ENCODE data around the gene PRR19. TPM values are rescaled to one million over a fixed set of nuclear protein-coding genes. Genes with fewer than 3 reads are reported as not detected.

Gene PRR19
- total RNA-seq, 1 donor from 2014 or later = 1.3 TPM

- TF ChIP-seq CTCF (IDR thresholded peaks at IDR 0.05; ENCODE audit: insufficient read depth, low read depth, low read length) (no peak), EZH2 (IDR thresholded peaks at IDR 0.05; ENCODE audit: insufficient read depth, low read length) (no peak)
- Mint-ChIP-seq H3K4me1 (ENCODE audit: low read depth, unreplicated experiment) (peaks cover 3% of the 10 kb centered on the region), H3K36me3 (ENCODE audit: low read depth, unreplicated experiment) (peaks cover 5% of the 10 kb centered on the region), H3K4me3 (ENCODE audit: unreplicated experiment) (peak overlapping the region; percentile 89), H3K27ac (ENCODE audit: unreplicated experiment) (no peak overlapping the region), H3K27me3 (ENCODE audit: low read depth, unreplicated experiment) (no peaks in the 10 kb centered on the region), H3K9me3 (ENCODE audit: unreplicated experiment) (no peaks in the 10 kb centered on the region)
- no peak for DNase-seq (ENCODE audit: low read depth)
- H3K27ac ChIP-seq (ENCODE audit: low read depth, low read length) = peak overlapping the region; percentile 4
- no peak for FAIRE-seq
- peaks cover 16% of the 10 kb centered on the region for H3K4me1 ChIP-seq (ENCODE audit: insufficient read depth, low read length)
- H3K27me3 ChIP-seq (ENCODE audit: insufficient read depth, low read length) = no peaks in the 10 kb centered on the region
- H3K79me2 ChIP-seq (ENCODE audit: insufficient read depth, low read length) = peaks cover 7% of the 10 kb centered on the region
- H4K20me1 ChIP-seq (ENCODE audit: insufficient read depth, low read length) = no peaks in the 10 kb centered on the region
- no peaks in the 10 kb centered on the region for H3K36me3 ChIP-seq (ENCODE audit: insufficient read depth, low read length)
- peak overlapping the region; percentile 82 for H3K4me3 ChIP-seq (ENCODE audit: insufficient read depth, low read depth, low read length)
- H2AFZ ChIP-seq (ENCODE audit: low read depth, low read length) = peak overlapping the region; percentile 92
- no peaks in the 10 kb centered on the region for H3K9me3 ChIP-seq (ENCODE audit: insufficient read depth, low read depth, low read length)
- peak overlapping the region; percentile 95 for H3K4me2 ChIP-seq (ENCODE audit: low read length)
- H3K9ac ChIP-seq (ENCODE audit: low read length) = peak overlapping the region; percentile 82
Measured at GRCh38 chr19:42303101-42303464, 1.2 kb downstream of the PRR19 start.

- Histone ChIP-seq H3K9me3 (ENCODE audit: insufficient read depth, low read depth, low read length) (no peaks in the 10 kb centered on the region), H3K36me3 (ENCODE audit: insufficient read depth, low read length) (no peaks in the 10 kb centered on the region), H3K4me2 (ENCODE audit: low read length) (no peak overlapping the region), H3K9ac (ENCODE audit: low read length) (no peak overlapping the region), H3K4me3 (ENCODE audit: insufficient read depth, low read depth, low read length) (no peak overlapping the region), H2AFZ (ENCODE audit: low read depth, low read length) (no peak overlapping the region), H3K27ac (ENCODE audit: low read depth, low read length) (no peak overlapping the region), H3K27me3 (ENCODE audit: insufficient read depth, low read length) (no peaks in the 10 kb centered on the region), H3K79me2 (ENCODE audit: insufficient read depth, low read length) (peaks cover 7% of the 10 kb centered on the region), H3K4me1 (ENCODE audit: insufficient read depth, low read length) (peaks cover 16% of the 10 kb centered on the region), H4K20me1 (ENCODE audit: insufficient read depth, low read length) (no peaks in the 10 kb centered on the region)
- peaks cover 5% of the 10 kb centered on the region for H3K36me3 Mint-ChIP-seq (ENCODE audit: low read depth, unreplicated experiment)
- no peak overlapping the region for H3K27ac Mint-ChIP-seq (ENCODE audit: unreplicated experiment)
- H3K9me3 Mint-ChIP-seq (ENCODE audit: unreplicated experiment) = no peaks in the 10 kb centered on the region
- no peak for TF ChIP-seq EZH2 (IDR thresholded peaks at IDR 0.05; ENCODE audit: insufficient read depth, low read length)
- TF ChIP-seq CTCF (IDR thresholded peaks at IDR 0.05; ENCODE audit: insufficient read depth, low read depth, low read length) = no peak
- H3K4me3 Mint-ChIP-seq (ENCODE audit: unreplicated experiment) = peak overlapping the region; percentile 89
- no peak for DNase-seq (ENCODE audit: low read depth)
- H3K4me1 Mint-ChIP-seq (ENCODE audit: low read depth, unreplicated experiment) = peaks cover 3% of the 10 kb centered on the region
- no peaks in the 10 kb centered on the region for H3K27me3 Mint-ChIP-seq (ENCODE audit: low read depth, unreplicated experiment)
- no peak for FAIRE-seq
Measured at GRCh38 chr19:42303876-42304275, 1.9 kb downstream of the PRR19 start.

- TF ChIP-seq CTCF (IDR thresholded peaks at IDR 0.05; ENCODE audit: insufficient read depth, low read depth, low read length) = no peak
- no peak for TF ChIP-seq EZH2 (IDR thresholded peaks at IDR 0.05; ENCODE audit: insufficient read depth, low read length)
- H3K27me3 Mint-ChIP-seq (ENCODE audit: low read depth, unreplicated experiment) = peaks cover 6% of the 10 kb centered on the region
- peaks cover 3% of the 10 kb centered on the region for H3K79me2 ChIP-seq (ENCODE audit: insufficient read depth, low read length)
- no peak overlapping the region for H3K27ac ChIP-seq (ENCODE audit: low read depth, low read length)
- DNase-seq (ENCODE audit: low read depth) = no peak
- no peak overlapping the region for H3K4me3 ChIP-seq (ENCODE audit: insufficient read depth, low read depth, low read length)
- H3K4me3 Mint-ChIP-seq (ENCODE audit: unreplicated experiment) = no peak overlapping the region
- H3K36me3 Mint-ChIP-seq (ENCODE audit: low read depth, unreplicated experiment) = peaks cover 3% of the 10 kb centered on the region
- H3K9me3 Mint-ChIP-seq (ENCODE audit: unreplicated experiment) = no peaks in the 10 kb centered on the region
- no peak overlapping the region for H3K27ac Mint-ChIP-seq (ENCODE audit: unreplicated experiment)
- H3K36me3 ChIP-seq (ENCODE audit: insufficient read depth, low read length) = no peaks in the 10 kb centered on the region
- H3K9ac ChIP-seq (ENCODE audit: low read length) = no peak overlapping the region
- FAIRE-seq = no peak
- no peak overlapping the region for H3K4me2 ChIP-seq (ENCODE audit: low read length)
- peaks cover 3% of the 10 kb centered on the region for H3K4me1 Mint-ChIP-seq (ENCODE audit: low read depth, unreplicated experiment)
- H3K4me1 ChIP-seq (ENCODE audit: insufficient read depth, low read length) = peaks cover 12% of the 10 kb centered on the region
- no peaks in the 10 kb centered on the region for H3K27me3 ChIP-seq (ENCODE audit: insufficient read depth, low read length)
- H3K9me3 ChIP-seq (ENCODE audit: insufficient read depth, low read depth, low read length) = no peaks in the 10 kb centered on the region
- H2AFZ ChIP-seq (ENCODE audit: low read depth, low read length) = no peak overlapping the region
- no peaks in the 10 kb centered on the region for H4K20me1 ChIP-seq (ENCODE audit: insufficient read depth, low read length)
Measured at GRCh38 chr19:42306646-42307045, 4.7 kb downstream of the PRR19 start.
